Activated gamma-delta T cell treated with Interleukin-2 at 50 U/mL for 16 hours (primary cell): Measurements from ENCODE around the gene MYO1D.
A peak's percentile ranks its signal among the peaks of the same experiment; 100 is the strongest.

ENCODE experiments used
- DNase-seq: peaks from one replicate; pipeline ENCODE4 v3.0.0-alpha.2; 2020

The MYO1D gene

DNA sequence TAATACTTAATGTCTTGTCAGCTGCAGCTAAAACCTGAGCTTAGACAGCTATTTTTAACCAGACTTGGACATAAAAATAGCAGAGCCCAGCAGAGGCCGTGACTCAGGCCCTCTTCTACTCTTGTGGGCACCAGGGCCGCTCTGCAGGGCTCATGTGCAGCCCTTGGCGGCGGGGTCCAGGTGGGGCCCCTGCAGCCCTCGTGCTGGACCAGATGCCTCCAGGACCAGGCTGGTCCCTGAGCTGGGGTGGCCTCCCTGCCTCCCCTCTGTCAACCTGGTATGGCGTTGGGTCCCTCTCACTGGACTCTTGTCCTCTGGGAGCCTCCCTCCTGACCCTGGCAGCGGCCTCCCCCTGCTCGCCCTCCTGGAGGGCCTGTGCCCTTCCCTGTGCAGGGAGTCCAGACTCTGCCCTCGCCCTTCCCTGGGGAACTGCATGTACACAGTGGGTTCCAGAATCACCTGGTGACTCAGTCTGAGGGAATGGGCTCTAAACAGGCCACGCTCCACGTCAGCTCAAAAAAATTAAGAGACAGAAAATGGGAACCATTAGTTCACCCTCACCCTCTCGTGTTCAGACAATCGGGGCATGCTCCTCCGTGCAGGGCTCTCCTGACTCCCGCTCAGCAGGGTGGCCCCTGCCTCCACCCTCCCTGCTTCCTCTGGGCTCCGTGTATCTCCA is 380.4 kb downstream of the MYO1D start:
- no peak for DNase-seq

GRCh38 chr17:32495359-32496231 is 381.3 kb downstream of the MYO1D start:
- DNase-seq, result no peak

DNA sequence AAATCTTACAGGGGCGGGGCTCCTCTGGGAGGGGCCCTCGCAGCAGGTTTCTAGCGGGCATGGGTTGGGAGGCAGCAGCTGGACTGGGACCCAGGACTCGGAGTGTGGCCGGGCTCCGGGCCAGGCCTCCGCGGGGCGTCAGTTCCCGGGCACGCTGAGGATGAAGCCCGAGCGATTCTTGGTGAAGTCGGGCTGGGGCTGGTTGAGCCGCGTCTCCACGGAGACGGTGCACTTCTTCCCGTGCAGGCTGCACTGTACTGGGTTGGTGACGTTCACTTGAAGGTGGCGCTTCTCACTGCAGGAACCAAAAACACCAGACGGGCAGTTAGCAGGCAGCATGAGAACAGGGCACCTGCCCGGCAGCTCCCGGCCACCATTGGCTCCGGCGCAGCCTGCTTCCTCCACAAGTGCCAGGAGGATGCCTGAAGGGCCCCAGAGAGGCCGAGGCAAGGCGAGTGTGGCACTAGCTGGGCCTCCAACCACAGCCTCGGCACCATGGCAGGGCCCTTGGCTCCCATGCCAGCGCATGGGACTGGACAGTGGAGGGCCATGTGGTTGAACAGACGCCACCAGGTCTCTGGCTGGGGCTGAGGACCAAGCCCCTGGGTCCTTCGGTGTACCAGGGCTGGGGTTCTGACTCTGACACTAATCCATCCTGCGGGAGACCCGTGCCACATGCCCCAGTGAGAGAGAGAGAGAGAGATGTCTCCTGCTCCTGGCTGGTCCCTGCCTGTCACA is 382.1 kb downstream of the MYO1D start:
- DNase-seq, result no peak

DNA sequence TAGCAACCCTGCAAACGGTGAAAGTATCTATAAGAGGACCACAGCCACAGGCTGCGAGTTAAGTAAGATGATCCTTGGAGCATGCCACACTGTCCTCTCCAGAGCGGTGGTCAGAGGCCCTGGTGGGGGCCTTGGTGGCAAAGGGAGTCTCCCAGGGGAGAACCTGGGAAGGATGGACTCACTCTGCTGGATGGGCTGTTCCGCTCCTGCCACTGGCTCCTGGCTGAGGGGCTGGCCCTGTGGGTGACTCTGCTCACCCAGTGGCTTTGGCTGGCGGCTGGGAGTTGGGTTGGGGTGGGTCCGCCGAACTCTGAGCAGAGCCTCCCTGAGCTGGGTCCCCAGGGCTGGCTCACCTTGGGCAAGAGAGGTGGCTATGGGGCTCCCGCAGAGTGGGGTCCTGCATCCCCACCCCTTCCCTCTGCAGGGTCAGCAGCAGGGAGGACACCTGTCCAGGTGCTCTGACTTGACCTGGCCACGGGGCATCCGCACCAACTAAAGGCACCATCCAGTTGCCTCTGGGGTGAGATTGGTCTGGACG is 382.9 kb downstream of the MYO1D start:
- no peak for DNase-seq

DNA sequence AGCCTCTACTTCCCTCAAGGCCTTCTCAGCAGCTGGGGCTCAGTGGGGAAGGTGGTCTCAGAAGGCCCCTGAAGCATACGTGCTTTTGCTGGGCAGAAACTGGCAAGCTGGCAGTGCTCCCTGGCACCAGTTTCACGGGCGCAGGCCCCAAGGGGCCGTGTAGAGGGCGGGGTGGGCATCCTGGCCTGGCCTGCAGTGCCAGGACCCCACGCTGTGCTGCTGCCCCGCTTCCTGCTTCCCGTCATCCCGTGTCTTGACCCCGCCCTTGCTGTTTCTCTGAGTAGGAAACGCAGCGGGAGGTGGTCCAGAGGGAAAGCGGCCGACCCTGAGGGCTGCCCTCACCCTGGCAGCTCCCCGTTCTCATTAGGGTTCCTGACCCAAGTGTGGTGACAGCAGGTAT is 383.4 kb downstream of the MYO1D start:
- no peak for DNase-seq

- no peak for DNase-seq
Measured at GRCh38 chr17:32492648-32493289, 384.2 kb downstream of the MYO1D start.

DNA sequence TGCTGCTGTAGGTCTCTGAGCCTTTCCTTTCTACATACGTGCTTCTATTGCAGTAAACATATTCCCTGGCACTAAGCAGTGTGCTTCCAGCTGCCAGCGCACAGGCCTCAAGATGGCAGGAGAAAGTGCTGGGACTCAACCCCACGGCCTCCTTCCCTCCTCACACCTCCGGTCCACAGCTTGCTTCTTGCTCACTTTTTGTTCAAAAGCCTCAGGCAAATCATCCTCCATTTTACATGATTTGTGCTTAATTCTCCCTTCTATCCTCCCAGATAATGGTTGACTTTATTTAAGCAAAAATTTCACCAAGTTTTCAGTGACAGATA is 384.7 kb downstream of the MYO1D start:
- DNase-seq, result no peak

DNA sequence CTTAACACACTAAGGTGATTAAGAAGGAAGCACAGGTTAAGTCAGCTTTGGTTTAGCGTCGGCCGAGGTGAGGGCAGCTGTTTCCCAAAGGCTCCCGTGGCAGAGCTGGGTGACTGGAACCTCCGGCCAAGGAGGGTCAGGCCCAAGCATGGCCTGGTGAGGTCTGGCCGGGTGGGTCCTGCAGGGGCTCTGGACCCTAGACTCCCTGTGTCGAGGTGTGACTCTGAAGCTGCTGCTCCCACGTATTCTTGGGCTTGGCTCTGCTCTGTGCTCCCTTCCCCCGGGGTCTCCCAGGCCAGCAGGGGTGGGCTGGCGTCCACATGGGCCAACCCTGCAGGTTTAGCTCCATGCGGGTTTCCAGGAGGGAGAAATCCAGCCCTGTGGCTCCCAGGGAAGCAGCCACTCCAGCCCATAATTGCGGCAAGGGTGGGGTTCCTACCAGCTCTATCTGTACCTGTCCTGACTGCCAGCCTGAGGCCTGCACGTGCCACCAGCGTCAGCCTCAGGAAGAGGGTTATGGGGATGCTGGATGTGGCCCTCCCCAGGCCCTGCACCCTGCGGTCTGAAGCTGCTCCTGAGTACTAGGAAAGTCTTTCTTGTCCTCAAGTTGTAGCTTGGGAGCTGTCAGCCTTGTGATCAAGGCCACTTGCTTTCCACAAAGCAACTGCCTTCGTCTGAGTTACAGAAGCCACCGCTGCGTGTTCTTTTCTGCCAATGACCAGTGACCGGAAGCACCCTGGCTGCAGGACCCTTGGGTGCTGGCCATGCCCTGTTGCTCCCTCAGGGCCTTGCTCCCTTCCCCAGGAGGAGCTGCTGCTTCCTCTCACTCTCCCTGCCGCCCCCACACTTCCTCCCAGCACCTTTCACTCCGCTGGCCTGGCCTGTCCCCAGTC is 385.3 kb downstream of the MYO1D start:
- DNase-seq, result no peak

DNA sequence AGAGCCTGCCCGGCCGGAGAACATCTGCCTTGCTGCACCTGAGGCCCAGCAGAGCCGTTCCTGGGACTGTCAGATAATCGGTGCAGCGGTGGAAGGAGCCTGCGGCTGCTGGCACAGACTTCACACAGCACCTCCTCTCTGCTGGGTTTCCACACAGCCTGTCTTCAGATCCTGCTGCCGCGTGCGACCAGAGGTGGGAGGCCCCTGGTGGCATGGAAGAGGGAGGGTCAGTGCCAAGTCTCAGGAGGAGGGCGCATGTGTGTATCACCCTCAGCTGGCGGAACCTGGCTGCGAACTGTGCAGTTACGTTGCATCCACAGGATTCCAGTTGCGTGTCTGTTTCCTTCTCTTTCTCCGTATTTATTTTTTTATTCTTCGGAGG is 386.8 kb downstream of the MYO1D start:
- DNase-seq, result no peak

GRCh38 chr17:32489320-32490100 is 387.4 kb downstream of the MYO1D start:
- DNase-seq, result no peak

DNA sequence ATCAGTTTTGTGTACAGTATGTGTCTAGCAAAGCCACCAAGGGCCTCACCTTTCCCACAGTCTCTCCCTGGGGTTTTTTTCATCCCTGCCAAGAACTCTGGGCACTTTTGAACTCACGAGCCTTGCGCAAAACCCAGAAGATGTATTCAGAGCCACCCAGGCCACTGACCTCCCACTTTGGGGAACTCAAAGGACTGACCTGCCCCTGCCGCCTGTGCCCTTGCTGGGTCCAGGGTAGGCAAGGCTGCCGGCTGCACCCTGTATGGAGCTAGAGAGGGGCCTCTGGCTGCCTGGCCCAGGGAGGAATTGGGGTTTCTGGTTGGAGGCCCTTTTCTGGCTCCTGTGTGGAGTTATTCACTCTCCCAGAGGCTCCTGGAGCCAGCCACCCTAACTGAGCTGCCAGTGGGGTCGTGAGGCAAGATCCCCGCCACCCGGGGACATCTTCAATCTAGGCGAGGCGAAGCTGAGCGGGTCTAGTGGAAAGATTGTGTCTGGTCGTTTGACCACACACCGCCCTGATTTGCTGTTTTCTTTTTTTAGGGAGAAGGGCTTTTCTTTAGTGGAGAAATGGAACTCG is 388.2 kb downstream of the MYO1D start:
- DNase-seq, result no peak

- DNase-seq, result no peak
Measured at GRCh38 chr17:32488177-32488542, 388.8 kb downstream of the MYO1D start.

DNA sequence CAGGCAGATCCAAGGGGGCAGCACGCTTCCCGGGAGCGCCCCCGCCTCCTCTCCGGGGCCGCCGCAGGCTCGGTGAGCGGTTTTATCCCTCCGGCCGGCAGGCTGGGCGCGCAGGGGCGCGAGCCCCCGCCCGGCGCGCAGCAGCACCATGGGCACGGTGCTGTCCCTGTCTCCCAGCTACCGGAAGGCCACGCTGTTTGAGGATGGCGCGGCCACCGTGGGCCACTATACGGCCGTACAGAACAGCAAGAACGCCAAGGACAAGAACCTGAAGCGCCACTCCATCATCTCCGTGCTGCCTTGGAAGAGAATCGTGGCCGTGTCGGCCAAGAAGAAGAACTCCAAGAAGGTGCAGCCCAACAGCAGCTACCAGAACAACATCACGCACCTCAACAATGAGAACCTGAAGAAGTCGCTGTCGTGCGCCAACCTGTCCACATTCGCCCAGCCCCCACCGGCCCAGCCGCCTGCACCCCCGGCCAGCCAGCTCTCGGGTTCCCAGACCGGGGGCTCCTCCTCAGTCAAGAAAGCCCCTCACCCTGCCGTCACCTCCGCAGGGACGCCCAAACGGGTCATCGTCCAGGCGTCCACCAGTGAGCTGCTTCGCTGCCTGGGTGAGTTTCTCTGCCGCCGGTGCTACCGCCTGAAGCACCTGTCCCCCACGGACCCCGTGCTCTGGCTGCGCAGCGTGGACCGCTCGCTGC is 389.3 kb downstream of the MYO1D start:
- no peak for DNase-seq

DNA sequence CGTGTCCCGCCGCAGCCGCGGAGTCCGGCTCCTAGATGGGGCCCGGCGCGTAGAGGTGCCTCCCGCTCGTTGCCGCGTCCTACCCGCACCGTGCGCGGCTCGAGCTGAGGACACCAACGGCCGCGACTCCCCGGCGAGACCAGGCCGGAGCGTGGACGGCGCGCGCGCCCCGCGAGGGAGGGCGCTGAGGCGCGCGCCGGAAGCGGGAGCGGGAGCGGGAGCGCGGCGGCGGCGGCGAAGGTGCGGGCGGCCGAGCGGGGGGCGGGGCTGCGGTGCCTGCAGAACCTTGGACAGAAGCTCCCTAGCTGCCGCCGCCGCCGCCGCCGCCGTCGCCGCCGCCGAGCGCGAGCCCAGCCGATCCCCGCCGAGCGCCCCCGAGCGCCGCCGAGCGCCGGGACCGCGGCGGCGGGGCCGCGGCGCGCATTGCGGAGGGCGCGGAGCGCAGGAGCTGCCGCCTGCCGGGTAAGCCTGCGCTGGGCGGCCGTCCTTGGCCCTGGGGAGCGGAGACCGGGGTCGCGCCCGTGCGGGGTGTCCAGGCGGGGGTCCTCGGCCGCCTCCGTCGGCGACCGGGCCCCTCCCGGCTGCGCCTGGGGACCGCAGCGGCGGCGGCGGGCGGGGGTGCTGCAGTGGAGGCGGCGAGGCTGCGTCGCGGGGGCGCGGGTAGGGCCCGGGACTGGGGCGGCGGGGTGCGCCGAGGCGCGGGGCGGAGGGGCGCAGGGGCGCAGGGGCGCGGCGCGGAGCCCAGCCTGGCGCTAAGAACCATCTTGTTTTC is 390.0 kb downstream of the MYO1D start, which contains the start of gene CDK5R1:
Gene CDK5R1, plus strand, starts transcription at position 293 of the 772 bp plus-strand sequence. CDS start 628 bp downstream, outside the sequence.
- DNase-seq, result peak; percentile 64

DNA sequence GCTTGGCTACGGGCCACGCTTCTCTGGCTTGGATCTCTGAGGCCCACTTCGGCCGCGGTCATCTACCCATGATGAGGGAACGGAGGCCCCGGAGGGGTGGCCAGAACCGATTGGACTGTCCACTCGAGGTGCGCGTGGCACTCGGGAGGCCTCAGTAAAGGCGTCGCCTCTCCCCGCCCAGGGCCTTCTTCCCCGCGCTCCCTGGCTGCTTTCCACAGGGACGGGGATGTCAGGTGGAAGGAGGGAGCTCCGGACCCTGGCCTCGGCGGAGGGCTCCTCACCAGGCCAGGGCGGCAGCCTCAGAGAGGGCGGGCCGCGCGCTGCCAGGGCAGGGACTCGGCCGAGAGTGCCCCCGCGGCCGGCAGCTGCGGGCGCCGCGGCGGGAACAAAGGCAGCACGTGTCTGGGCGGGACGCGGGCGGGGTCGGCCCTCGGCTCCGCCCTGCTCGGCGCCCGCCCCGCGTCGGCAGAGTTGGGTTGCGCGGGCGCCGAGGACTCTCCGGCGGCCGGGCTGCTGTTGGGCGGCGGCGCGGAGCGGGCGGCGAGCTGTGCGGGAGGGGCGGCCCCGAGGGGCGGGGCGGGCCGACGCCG is 390.7 kb downstream of the MYO1D start:
- peak; percentile 59 for DNase-seq

DNA sequence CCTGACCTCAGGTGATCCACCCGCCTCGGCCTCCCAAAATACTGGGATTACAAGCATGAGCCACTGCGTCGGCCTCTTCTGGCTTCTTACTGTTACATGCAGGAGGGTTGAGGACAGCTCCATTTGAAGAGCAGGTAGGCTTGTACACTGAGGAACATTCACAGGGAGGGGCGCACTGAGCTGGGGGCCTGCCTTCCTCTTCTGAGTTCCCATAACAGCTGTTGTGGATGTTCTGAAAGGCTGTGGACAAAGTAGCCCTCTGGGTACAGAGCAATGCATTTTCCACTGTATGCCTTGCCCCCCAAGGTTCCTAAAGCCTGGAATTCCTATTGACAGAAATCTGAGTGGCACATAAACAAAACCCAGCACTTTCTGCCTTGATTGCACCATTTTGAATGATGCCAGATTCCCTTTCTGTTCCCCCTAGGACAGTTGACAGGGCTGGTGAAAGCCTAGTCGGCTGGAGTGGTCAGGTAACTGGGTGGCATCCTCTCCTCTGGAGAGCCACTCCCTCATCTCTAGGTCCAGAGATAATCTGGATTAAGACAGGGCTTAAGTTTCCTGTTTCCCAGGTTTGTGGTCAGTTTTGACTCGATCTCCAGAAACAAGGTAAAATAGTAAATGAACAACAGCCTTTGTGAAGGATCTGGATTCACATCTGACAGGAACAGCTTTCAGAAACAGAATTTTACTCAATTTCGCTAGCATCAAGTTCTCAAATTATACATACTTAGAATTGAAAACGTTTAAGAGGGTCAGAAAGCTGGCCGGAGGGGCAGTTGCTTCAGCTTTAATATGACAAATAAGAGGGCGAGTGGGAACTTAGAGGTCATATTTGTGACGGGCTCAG is 391.4 kb downstream of the MYO1D start:
- no peak for DNase-seq

- DNase-seq, result no peak
Measured at GRCh38 chr17:32484628-32485027, 392.3 kb downstream of the MYO1D start.

GRCh38 chr17:32484041-32484461 is 392.9 kb downstream of the MYO1D start:
- no peak for DNase-seq
